Activated CD8-positive, alpha-beta memory T cell treated with anti-CD3 and anti-CD28 coated beads for 24 hours (primary cell): Measurements from ENCODE around the gene C9orf85.

Experiments used
- DNase-seq: peaks from one replicate; pipeline ENCODE4 v3.0.0-alpha.2; 2020

Gene C9orf85

DNA sequence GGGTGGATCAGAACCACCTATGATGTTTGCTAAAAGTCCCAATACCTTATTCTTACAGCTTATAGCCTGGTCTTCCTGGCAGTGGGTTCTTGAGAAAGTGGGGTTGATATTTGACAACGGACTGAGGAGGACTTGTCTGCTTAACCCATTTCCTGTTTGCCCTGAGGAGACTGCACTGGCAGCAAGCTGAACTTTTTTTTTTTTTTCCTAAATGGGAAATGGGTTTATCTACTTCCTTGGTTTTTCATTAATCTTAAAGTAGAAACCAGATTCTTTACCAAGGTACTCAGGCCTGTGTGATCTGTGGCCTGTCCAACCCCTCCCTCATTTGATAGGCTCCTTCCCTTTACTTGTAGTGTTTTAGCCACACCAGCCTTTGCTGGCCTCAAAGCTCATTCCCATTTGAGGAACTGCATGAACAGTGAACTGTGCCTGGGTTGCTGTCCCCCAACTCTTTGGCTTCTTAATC lies 101.9 kb downstream of the C9orf85 start:
- DNase-seq = no peak

DNA sequence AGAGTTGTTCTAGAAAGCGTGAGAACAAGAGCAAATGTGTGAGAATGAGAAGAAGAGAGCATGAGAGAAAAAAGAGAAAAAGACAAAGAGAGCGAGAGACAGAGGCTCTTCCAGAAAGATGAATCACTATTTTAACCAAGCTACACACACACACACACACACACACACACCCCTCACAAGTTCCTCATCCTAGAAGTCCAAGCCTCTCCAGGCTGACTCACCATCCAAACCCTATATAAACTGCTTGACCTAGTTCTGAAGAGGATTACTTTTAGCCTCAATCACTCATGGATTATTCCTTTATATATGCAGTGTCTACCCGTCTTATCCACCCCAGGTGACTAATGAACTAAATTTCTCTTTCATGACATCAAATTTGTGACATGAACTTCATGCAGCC lies 111.4 kb downstream of the C9orf85 start:
- DNase-seq = no peak
